SHP77 treated with DMSO at 0.1 percent for 48 hours (cell line): ENCODE measurements around the gene PXDC1.
A peak's percentile ranks its signal among the peaks of the same experiment; 100 is the strongest.

Source experiments
- DNase-seq: peaks from one replicate; lab custom pipeline; 2025; lab: John Stamatoyannopoulos, UW

Gene PXDC1

DNA sequence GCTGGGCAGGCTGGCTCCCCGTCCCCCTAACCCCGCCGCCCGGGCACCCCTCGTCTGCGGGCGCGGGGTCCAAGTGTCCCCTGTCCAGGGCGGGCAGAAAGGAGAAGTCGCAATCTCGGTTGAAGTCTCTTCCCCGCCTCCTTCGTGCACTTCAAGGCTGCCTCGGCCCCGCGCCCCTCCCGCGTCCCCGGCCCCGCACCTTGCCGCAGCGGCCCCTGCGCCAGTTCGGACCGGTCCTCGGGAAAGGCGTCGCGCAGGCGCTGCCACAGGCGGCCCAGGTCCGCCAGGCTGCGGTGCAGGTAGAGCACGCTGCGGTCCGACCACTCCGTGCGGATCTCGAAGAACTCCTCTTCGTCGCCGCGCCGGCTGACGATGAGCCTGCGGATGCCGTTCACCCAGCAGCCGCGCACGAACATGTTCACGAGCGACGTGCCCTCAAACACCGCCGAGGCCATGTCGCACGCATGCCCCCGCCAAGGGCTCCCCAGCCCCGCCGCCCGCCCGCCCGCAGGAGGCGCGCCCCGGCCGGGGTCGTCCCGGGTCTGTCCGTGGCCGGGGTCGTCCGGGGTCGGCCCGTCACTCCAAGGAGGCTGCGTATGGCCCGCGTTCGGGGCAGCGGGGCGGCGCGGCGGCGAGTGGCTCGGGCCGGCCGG lies at the start of gene PXDC1:
Gene PXDC1, minus strand, starts transcription at position 637 of the 653 bp plus-strand sequence. Its CDS starts 182 bp downstream, at position 455.
- no peak for DNase-seq

GRCh38 chr6:3800850-3801591 lies 49.5 kb upstream of the PXDC1 start:
- DNase-seq, result no peak

DNA sequence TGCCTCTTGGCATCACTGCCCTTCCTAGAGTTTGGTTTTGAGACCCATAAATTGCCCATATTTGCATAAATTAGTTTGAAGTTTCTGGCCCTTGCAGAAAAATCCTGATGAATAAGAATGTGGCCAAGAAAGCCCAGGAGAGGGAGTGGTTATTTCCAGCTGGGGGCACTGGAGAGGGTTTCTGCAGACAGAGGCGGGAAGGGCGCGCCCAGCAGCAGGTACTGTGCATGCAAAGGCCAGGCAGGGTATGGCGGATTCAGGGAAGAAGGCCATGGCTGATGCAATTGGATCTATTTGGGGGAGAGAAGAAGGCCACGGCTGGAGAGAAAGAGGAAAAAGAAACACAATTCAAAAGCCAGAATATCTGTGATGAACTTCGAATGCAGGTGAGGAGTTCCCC lies 48.2 kb upstream of the PXDC1 start:
- DNase-seq, result no peak

DNA sequence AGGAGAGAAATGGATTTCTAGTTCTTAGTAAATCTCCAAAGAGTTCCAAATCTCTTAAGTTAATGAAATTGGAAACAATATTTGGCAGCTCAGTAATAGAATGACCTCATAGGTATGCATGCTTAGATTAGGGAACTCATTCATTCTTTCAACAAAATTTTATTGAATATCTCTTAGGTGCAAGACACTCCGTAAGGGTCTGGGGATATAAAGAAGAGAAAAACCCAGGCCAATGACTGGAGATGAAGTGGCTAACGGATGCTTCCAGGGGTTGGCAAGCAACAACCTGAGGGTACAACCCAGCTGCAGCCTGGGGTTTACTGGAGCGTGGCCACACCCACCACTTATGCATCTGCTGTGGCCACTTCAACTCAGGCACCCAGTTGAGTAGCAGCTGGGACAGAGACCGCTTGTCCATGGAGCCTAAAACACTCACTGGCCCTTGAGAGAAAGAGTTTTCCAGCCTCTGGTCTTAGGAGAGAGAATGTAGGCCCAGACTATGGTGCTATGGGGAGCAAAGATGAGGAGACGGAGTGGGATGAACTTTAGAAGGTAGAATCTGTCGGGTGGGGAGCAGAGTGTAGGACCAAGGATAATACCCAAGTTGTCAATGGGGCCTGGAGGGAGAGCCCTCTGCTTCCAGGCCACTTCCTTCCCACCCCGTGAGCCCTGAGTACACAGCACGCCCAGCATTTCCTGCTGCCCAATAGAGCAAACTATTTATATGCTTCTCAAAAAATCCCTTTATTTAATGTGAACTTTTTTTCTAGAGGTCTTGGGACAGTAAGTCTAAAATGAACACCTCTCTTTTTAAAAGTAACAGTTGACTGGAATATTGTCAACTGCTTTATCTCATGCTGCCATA lies 46.8 kb upstream of the PXDC1 start:
- peak; percentile 51 for DNase-seq

- no peak for DNase-seq
Observed at GRCh38 chr6:3797231-3798054, 45.9 kb upstream of the PXDC1 start.

DNA sequence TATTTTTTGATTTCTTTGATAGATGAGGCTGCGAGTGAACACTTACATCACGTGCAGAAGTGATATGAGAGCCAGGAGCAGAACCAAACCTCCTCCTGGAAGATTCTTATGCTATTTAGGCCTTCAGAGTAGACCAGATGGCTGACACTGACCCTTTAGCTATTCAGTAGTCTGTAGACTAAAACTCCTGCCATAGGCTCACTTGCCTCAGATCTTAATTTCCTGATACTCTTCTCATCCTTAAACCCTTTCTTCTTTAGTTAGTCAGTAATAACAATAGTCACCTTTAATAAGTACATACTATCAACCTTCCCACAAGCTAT lies 45.2 kb upstream of the PXDC1 start:
- DNase-seq, result no peak

DNA sequence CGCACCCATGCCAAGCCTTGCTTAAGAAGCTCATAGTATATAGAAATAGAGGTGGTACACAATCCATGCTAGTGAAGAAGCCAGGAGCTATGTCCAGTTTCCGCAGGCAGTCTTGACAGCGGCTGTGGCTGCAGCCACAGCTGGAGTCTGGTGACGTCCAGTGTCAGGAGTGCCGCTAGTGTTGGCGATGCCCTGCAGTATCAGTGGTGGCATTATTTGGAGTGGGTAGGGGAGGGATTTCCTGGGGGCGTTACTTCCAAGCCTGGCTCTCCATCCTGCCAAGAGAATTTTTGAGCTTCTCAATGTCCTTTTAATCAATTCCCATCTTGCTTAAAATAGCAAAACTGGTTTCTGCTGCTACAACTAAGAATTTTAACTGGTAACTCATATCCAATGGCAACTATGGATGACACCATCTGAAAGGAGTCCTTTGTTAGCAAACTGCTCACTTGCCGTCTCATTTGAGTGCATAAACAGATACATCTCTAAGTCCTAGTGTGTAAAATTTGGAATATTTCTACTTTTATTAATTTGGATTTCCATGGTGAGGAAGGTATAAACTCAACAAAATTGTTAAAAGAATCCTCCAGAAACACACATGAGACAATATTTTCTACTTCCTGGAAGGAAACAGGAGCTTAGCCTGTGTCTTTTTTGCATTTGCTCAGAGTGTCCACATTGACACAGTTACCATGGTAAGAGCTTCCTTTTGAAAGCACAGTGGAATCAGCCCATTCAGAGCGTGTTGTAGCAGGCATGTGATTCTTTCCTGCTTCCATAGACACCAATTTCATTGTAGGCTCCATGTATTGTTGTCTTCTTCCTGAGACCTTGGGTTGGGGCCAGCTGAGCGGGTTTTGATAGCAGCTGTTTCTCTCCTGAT lies 44.6 kb upstream of the PXDC1 start:
- no peak for DNase-seq

- DNase-seq, result no peak
Observed at GRCh38 chr6:3794092-3794491, 42.6 kb upstream of the PXDC1 start.

DNA sequence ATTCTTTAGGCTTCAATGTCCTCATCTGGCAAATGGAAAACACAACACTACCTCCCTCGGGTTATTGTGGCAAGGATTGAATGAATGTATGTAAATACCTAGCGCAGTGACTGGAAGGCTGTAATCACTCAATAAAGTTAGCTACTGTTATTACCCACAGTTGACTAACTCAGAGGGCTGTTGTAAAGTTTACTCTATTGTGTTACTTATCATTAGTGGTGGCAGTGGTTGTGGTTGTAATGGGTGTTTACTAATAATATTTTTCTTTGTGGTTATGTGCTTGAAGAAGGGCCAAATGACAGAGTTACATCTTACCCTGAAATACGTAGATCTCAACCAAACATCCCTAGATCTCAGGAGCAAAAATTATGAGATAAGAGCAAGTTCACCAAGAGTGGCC lies 42.0 kb upstream of the PXDC1 start:
- DNase-seq, result no peak

DNA sequence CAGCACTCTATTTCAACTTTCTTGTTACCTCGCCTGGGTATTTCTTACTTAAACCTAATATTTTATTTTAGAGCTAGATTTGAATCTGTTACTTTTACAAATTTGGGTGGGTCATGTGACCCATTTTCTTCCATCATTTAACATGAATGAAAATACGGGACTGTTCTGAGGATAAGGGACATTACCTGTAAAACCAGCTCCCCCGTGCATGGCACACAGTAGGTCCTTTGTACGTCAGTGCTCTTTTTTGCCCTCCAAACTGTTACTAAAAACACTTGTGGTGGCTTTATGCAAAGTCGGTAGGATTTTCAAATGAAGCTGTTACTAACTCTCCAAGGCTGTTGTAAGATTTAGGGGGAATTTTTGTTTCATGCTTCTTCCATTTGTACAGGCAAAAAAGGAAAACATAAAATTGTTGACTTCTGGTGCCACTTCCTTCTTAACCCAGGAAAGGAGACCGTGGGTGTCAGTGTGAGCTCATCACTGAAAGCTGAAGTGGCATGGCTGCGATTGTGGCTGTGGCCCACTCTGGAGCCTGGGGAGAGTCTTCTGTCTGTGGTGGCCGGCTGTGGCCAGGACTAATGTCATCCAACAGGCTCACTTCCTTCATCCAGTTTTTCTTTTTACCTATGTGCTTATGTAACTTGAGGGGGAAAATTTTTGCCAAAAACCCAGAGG lies 40.2 kb upstream of the PXDC1 start:
- DNase-seq, result no peak

DNA sequence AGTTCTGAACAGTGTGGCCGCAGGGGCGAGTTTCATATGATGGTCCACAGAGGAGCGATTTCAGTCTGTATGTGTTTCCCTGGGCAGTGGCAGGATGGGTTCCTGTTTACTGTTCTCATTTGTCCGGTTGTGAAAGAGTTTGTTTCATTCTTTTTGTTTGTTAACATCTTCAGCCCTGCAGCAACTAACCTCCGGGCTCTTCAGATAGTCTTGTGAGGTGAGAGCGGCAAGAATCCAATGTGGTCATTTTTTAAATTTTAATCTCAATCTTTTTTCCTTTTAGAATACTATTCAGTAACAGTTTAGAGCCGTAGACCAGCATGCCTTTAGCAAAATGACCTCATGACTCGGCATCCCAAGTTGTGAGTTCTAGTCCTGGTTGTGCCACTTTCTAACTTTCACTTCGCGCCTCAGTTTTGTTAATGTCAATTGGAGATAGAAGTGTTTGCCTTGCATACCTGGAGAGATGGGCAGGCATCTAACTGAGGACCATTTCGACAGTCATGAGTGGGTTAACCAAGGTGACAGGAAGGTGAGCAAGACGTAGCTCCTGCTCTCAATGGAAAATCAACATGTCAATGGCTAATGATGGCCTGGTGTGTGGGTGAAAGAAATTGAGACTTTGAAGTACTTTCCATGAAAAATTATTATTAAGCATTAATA lies 38.5 kb upstream of the PXDC1 start:
- DNase-seq, result no peak

- no peak for DNase-seq
Observed at GRCh38 chr6:3789018-3789895, 37.7 kb upstream of the PXDC1 start.

DNA sequence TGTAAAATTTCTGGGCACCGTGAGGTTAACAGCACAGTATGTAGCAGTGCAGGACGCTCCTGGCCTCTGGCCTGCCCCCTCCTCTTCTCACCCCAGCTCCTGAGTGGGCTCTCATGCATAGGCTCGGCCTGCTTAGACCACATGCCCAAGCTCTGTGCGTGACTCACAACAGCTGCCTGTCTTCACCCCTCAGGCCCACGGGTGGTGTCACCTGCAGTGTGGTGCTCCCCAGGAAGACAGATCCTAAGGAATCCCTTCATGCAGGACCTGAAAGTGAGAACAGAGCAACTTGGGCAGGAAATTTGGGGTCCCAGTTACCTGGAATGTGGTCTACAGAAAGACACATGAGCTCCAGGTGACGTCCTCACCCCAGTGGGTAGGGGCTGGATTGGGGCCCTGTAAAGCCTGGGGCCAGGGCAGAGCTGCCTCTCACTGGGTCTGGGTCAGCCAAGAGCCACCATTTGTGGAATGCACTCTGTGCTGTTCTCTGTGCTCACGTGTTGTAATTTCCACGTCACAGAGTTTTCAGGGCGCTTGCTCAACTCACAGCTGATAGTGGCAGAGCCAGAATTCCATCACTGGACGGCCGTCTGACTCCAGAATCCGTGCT lies 37.0 kb upstream of the PXDC1 start:
- DNase-seq, result no peak

- no peak for DNase-seq
Observed at GRCh38 chr6:3786141-3786540, 34.6 kb upstream of the PXDC1 start.

- no peak for DNase-seq
Observed at GRCh38 chr6:3785745-3786098, 34.2 kb upstream of the PXDC1 start.

DNA sequence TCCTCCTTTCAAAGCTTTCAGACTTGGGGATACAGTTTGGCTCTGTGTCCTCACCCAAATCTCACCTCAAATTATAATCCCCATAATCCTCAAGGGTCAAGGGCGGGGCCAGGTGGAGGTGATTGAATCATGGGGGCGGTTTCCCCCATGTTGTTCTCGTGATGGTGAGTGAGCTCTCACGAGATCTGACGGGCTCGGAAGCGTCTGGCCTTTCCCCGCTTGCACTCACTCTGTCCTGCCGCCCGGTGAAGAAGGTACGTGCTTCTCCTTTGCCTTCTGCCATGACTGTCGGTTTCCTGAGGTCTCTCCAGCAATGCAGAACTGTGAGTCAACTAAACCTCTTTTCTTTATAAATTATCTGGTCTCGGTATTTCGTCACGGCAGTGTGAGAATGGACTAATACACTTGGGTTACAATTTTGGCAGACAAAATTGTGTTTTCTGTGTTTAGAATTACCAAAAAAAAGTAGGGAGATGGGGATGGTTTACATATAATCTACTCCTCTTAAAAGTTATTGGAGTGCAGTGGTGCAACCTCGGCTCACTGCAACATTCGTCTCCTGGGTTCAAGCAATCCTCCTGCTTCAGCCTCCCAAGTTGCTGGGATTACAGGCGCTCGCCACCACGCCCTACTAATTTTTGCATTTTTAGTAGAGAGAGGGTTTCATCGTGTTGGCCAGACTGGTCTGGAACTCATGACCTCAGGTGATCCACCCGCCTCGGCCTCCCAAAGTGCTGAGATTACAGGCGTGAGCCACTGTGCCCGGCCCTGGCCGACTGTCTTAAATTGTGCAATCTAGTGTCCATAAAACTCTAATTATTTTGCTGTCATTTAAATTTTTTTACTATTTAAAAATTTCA lies 33.6 kb upstream of the PXDC1 start:
- DNase-seq, result no peak

DNA sequence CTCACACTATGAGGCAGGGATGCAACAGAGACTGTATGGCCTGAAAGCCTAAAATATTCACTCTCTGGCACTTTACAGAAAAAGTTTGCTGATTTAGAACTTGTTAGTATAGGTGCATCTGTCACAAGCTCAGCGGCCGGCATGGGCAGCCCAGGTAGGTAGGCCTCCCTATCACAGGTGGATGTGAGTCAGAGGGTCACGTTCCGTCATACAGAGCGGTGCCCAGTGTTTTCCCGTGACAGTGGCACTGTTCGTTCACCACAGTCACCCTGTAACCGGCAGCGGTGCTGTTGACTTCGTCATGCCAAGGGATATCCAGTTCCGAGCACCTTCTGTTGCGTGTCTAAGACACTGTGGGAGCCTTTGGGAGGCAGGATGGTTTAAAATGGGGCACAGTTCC lies 32.9 kb upstream of the PXDC1 start:
- DNase-seq, result no peak
